ENCODE data around the gene CCL22.

DNA sequence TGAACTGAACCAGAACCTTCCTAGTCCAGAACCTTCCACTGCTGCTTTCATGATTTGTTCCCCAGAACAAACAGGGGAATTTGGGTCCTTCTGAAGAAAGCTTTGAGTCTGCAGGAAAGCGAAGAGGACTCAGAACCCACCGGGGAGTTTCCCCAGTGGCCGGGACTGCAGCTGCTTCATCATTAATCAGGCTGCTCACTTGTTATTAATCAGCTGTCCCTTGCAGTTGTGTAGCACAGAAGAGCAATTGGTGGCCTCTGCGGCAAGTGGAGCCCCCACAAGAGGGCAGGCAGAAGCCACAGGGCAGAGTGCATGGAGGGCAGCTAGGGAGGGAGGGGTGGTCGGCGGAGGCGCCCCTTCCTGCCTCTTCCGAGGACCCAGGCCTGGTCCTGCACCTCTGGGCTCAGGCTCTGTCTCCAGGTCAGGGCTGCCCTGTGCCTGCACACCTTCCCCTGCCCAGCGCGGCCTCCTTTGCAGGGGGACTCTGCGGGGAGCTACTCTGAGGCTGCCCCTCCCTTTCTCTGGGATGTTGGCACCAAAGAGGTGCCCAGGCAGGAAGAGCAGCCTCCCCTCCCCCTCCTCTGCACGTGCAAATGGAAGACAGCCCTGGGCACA lies 52.9 kb downstream of the CCL22 start:
- TF ChIP-seq, protein P1, sequence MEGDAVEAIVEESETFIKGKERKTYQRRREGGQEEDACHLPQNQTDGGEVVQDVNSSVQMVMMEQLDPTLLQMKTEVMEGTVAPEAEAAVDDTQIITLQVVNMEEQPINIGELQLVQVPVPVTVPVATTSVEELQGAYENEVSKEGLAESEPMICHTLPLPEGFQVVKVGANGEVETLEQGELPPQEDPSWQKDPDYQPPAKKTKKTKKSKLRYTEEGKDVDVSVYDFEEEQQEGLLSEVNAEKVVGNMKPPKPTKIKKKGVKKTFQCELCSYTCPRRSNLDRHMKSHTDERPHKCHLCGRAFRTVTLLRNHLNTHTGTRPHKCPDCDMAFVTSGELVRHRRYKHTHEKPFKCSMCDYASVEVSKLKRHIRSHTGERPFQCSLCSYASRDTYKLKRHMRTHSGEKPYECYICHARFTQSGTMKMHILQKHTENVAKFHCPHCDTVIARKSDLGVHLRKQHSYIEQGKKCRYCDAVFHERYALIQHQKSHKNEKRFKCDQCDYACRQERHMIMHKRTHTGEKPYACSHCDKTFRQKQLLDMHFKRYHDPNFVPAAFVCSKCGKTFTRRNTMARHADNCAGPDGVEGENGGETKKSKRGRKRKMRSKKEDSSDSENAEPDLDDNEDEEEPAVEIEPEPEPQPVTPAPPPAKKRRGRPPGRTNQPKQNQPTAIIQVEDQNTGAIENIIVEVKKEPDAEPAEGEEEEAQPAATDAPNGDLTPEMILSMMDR (IDR thresholded peaks at IDR 0.05): no peak
- no peak for TF ChIP-seq POLR2A (IDR thresholded peaks at IDR 0.05)
